Activated naive CD4-positive, alpha-beta T cell treated with anti-CD3 and anti-CD28 coated beads, Interleukin-2, amount 10 ng/mL, durations not matched to agents 7 days and 5 days (primary cell): ENCODE measurements around the gene CDH15.
A peak's percentile ranks its signal among the peaks of the same experiment; 100 is the strongest.

Source experiments
- CTCF ChIA-PET: fragments of 350-600 bp; sonication (Branson Sonifier 250); formaldehyde crosslinking; loops from one replicate; lab custom pipeline; 2021; ENCODE audit warnings: antibody characterized with exemption; lab: Charles Lee
- DNase-seq: peaks from one replicate; pipeline ENCODE4 v3.0.0-alpha.2; 2020
- H3K27ac Mint-ChIP-seq: one replicate; pipeline ENCODE4 v1.8.0; 2021; ENCODE audit warnings: mild to moderate bottlenecking, moderate library complexity, mixed read lengths
- H3K27me3 Mint-ChIP-seq: one replicate; pipeline ENCODE4 v1.8.0; 2021; ENCODE audit warnings: mild to moderate bottlenecking, mixed read lengths
- H3K36me3 Mint-ChIP-seq: one replicate; pipeline ENCODE4 v1.8.0; 2021; ENCODE audit warnings: mixed read lengths
- H3K4me1 Mint-ChIP-seq: one replicate; pipeline ENCODE4 v1.8.0; 2021; ENCODE audit warnings: mixed read lengths
- H3K4me3 Mint-ChIP-seq: one replicate; pipeline ENCODE4 v1.8.0; 2021; ENCODE audit warnings: mild to moderate bottlenecking, moderate library complexity, mixed read lengths
- H3K9me3 Mint-ChIP-seq: one replicate; pipeline ENCODE4 v1.8.0; 2021; ENCODE audit warnings: mixed read lengths

CDH15 gene

DNA sequence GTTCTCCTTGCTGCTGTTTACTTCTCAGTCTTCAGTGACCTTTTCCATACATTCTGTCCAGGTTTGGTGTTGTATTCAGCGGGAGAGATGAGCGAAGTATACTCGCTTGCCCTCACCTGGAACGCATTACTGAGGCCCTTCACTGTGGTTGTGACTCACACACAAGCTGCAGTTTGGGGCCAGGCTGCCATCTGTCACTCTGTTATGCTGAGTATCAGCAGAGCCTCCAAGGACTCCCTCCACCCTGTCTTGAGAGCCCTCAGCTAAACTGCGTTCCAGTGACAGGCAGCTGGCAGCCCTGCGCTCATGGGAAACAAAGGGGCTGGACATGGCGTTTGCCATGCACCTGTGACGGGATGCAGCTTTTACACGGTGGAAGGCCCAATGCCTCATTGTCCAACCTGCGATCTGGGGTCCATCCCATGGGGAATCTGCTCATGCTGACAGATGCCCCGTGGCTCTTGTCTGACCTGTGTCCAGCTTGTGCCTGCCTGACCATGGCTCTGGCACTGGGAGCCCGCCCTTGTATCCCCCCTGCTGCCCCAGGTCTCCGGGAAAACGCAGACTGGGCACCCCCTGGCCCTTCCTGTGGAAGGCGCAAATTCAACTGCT lies 39.5 kb downstream of the CDH15 start:
- no peak for DNase-seq
- Mint-ChIP-seq H3K4me1 (peaks cover 6% of the 10 kb centered on the region), H3K9me3 (no peaks in the 10 kb centered on the region), H3K27me3 (peaks cover 3% of the 10 kb centered on the region), H3K36me3 (no peaks in the 10 kb centered on the region), H3K27ac (no peak overlapping the region), H3K4me3 (no peak overlapping the region)
- CTCF ChIA-PET = no interaction called here

- Mint-ChIP-seq H3K27me3 (peaks cover 3% of the 10 kb centered on the region), H3K4me1 (peaks cover 27% of the 10 kb centered on the region), H3K36me3 (peaks cover 4% of the 10 kb centered on the region), H3K27ac (peak overlapping the region; percentile 81), H3K4me3 (peak overlapping the region; percentile 90), H3K9me3 (no peaks in the 10 kb centered on the region)
- CTCF ChIA-PET = interaction anchor here (0.8 to 1.5 kb wide), 4 partner anchors 272 to 406 kb away, joined by 3 to 5 read pairs (median 4); no protein-coding TSS in a partner anchor
- peak; percentile 91 for DNase-seq
Observed at GRCh38 chr16:89216315-89217137, 45.0 kb downstream of the CDH15 start.

GRCh38 chr16:89217138-89217387 lies 45.5 kb downstream of the CDH15 start:
- no peak for DNase-seq
- Mint-ChIP-seq H3K4me1 (peaks cover 27% of the 10 kb centered on the region), H3K4me3 (peak overlapping the region; percentile 90), H3K27ac (peak overlapping the region; percentile 81), H3K9me3 (no peaks in the 10 kb centered on the region), H3K36me3 (peaks cover 8% of the 10 kb centered on the region), H3K27me3 (peaks cover 3% of the 10 kb centered on the region)
- CTCF ChIA-PET = interaction anchor here (1.2 kb wide), 1 partner anchor 479 kb away, joined by 3 read pairs; no protein-coding TSS in a partner anchor

- Mint-ChIP-seq H3K4me1 (peaks cover 27% of the 10 kb centered on the region), H3K27ac (peak within 1 kb of the TSS; percentile 81), H3K9me3 (no peaks in the 10 kb centered on the region), H3K27me3 (peaks cover 3% of the 10 kb centered on the region), H3K4me3 (peak within 1 kb of the TSS; percentile 90), H3K36me3 (peaks cover 12% of the 10 kb centered on the region)
- DNase-seq = peak; percentile 89
- CTCF ChIA-PET = interaction anchor here (0.6 to 2.0 kb wide), 8 partner anchors 22 to 519 kb away, joined by 3 to 5 read pairs (median 3); partner anchors contain the start of gene SPG7
Observed at GRCh38 chr16:89217388-89218191, 46.0 kb downstream of the CDH15 start, which contains the start of gene ZNF778. Gene ZNF778 (plus strand): TSS chr16:89217703. CDS start chr16:89221128, 3,425 bp downstream.

- peaks cover 3% of the 10 kb centered on the region for H3K27me3 Mint-ChIP-seq
- H3K4me1 Mint-ChIP-seq = peaks cover 27% of the 10 kb centered on the region
- DNase-seq = no peak
- CTCF ChIA-PET = interaction anchor here (2.0 kb wide), 1 partner anchor 21 kb away, joined by 5 read pairs; no protein-coding TSS in a partner anchor
- peak overlapping the region; percentile 37 for H3K4me3 Mint-ChIP-seq
- H3K27ac Mint-ChIP-seq = peak overlapping the region; percentile 24
- peaks cover 22% of the 10 kb centered on the region for H3K36me3 Mint-ChIP-seq
- no peaks in the 10 kb centered on the region for H3K9me3 Mint-ChIP-seq
Observed at GRCh38 chr16:89219365-89219764, 47.8 kb downstream of the CDH15 start.

- H3K36me3 Mint-ChIP-seq = peaks cover 39% of the 10 kb centered on the region
Observed at GRCh38 chr16:89221604-89222003, 50.1 kb downstream of the CDH15 start.

DNA sequence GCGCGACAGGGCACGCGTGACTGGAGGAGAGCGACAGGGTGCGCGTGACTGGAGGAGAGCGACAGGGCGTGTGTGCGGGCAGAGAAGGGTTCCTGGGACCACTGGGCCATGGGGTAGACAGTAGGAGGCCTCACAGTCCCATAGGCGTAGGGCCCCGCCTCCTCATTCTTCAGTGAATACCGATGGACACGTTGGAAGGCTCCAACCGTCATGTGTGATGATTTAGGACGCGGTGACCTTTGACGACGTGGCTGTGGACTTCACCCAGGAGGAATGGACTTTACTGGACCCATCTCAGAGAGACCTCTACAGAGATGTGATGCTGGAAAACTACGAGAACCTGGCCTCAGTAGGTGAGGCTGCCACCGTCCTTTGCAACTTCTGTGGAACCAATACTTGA lies 51.4 kb downstream of the CDH15 start:
- peaks cover 13% of the 10 kb centered on the region for H3K4me1 Mint-ChIP-seq
- H3K4me3 Mint-ChIP-seq = no peak overlapping the region
- no peak for DNase-seq
- CTCF ChIA-PET = no interaction called here
- no peaks in the 10 kb centered on the region for H3K27me3 Mint-ChIP-seq
- peaks cover 52% of the 10 kb centered on the region for H3K36me3 Mint-ChIP-seq
- no peak overlapping the region for H3K27ac Mint-ChIP-seq
- H3K9me3 Mint-ChIP-seq = peaks cover 21% of the 10 kb centered on the region

More at GRCh38 chr16:89221604-89222003, 50.1 kb downstream of the CDH15 start:
- no peak overlapping the region for H3K27ac Mint-ChIP-seq
- no peak for DNase-seq
- CTCF ChIA-PET = no interaction called here
- no peaks in the 10 kb centered on the region for H3K27me3 Mint-ChIP-seq
- H3K9me3 Mint-ChIP-seq = peaks cover 9% of the 10 kb centered on the region
- H3K4me1 Mint-ChIP-seq = peaks cover 17% of the 10 kb centered on the region
- H3K4me3 Mint-ChIP-seq = no peak overlapping the region

- Mint-ChIP-seq H3K27me3 (no peaks in the 10 kb centered on the region), H3K4me1 (peaks cover 3% of the 10 kb centered on the region), H3K27ac (no peak overlapping the region), H3K36me3 (peaks cover 66% of the 10 kb centered on the region), H3K9me3 (peaks cover 36% of the 10 kb centered on the region), H3K4me3 (no peak overlapping the region)
- DNase-seq = no peak
- CTCF ChIA-PET = no interaction called here
Observed at GRCh38 chr16:89224665-89225064, 53.1 kb downstream of the CDH15 start.

DNA sequence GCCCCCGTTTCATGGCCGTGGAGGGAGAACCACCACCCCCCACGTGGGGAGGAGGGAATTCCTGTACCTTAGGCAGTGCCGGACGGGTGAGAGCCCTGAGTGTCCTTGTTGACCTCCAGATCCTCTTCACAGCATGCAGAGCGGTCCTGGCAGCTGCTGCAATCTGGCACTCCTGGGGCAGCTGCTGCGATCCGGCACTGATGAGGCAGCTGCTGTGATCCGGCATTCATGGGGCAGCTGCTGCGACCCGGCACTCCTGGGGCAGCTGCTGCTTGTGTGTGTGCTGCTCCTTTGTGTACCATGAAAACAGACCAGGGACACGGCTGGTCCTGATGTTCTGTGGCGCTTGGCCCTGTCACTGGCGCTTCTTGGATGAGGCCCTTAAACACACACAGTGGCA lies 58.7 kb downstream of the CDH15 start:
- peaks cover 79% of the 10 kb centered on the region for H3K36me3 Mint-ChIP-seq
- no peak overlapping the region for H3K4me3 Mint-ChIP-seq
- DNase-seq = no peak
- peaks cover 54% of the 10 kb centered on the region for H3K9me3 Mint-ChIP-seq
- CTCF ChIA-PET = no interaction called here
- peaks cover 3% of the 10 kb centered on the region for H3K4me1 Mint-ChIP-seq
- no peak overlapping the region for H3K27ac Mint-ChIP-seq
- no peaks in the 10 kb centered on the region for H3K27me3 Mint-ChIP-seq

DNA sequence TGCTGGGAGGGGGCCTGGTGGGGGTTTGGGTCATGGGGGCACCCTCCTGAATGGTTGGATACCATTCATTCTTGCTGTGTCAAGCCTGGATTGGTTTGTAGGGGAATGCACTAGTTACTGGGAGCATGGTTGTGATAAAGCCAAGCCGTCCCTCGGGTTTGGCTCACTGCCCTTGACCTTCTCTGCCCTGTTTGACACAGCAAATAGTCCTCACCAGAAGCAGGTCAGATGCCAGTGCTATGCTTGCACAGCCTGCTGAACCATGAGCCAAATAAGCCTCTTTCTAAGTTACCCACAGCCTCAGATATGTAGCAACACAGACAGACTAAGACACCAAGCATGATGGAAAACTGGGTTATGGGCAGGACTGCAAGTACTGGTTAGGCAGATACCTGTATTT lies 60.6 kb downstream of the CDH15 start:
- H3K27me3 Mint-ChIP-seq = no peaks in the 10 kb centered on the region
- H3K4me1 Mint-ChIP-seq = peaks cover 3% of the 10 kb centered on the region
- H3K9me3 Mint-ChIP-seq = peaks cover 42% of the 10 kb centered on the region
- H3K4me3 Mint-ChIP-seq = no peak overlapping the region
- no peak overlapping the region for H3K27ac Mint-ChIP-seq
- no peak for DNase-seq
- H3K36me3 Mint-ChIP-seq = peaks cover 65% of the 10 kb centered on the region
- CTCF ChIA-PET = no interaction called here

DNA sequence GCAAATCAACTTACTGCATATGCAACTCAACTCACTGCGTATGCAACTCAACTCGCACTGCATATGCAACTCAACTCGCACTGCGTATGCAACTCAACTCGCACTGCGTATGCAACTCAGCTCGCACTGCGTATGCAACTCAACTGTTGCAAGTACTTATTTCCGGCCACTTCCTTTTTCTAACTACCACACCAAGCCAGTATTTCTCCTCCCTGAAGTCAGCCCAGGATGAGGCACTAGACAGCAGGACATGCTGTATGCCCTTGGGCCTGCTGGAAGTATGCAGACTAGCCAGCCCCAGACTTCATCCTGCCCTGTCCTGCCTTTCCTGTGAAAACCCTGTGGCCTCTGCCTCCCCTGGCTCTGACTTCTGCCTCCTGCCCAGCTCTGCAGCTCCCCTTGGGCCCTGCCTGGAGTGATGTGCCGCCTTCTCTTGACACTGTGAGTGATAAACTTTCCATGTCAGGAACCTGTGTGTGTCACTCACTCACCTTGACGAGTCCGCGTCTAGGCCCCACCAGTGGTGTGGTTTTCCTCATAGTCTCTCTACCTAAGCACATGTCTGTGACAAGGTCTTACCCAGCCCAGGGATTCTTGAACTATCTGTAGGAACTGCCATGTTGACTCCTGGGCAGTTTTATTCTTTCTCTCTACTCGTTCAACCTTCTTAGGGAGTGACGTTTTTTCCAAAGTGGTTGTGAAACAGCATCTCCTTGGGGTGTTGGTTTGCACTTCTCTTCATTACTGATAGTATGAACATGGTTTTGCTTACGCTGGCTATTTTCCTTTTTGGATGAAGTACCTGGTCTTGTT lies 62.3 kb downstream of the CDH15 start:
- DNase-seq = no peak
- Mint-ChIP-seq H3K27ac (no peak overlapping the region), H3K36me3 (peaks cover 48% of the 10 kb centered on the region), H3K27me3 (no peaks in the 10 kb centered on the region), H3K4me1 (peaks cover 3% of the 10 kb centered on the region), H3K9me3 (peaks cover 26% of the 10 kb centered on the region), H3K4me3 (no peak overlapping the region)
- CTCF ChIA-PET = no interaction called here

GRCh38 chr16:89237733-89238132 lies 66.2 kb downstream of the CDH15 start:
- H3K4me3 Mint-ChIP-seq = no peak overlapping the region
- H3K36me3 Mint-ChIP-seq = peaks cover 17% of the 10 kb centered on the region
- CTCF ChIA-PET = no interaction called here
- H3K27me3 Mint-ChIP-seq = no peaks in the 10 kb centered on the region
- H3K9me3 Mint-ChIP-seq = peaks cover 11% of the 10 kb centered on the region
- peaks cover 16% of the 10 kb centered on the region for H3K4me1 Mint-ChIP-seq
- no peak overlapping the region for H3K27ac Mint-ChIP-seq
- DNase-seq = no peak

DNA sequence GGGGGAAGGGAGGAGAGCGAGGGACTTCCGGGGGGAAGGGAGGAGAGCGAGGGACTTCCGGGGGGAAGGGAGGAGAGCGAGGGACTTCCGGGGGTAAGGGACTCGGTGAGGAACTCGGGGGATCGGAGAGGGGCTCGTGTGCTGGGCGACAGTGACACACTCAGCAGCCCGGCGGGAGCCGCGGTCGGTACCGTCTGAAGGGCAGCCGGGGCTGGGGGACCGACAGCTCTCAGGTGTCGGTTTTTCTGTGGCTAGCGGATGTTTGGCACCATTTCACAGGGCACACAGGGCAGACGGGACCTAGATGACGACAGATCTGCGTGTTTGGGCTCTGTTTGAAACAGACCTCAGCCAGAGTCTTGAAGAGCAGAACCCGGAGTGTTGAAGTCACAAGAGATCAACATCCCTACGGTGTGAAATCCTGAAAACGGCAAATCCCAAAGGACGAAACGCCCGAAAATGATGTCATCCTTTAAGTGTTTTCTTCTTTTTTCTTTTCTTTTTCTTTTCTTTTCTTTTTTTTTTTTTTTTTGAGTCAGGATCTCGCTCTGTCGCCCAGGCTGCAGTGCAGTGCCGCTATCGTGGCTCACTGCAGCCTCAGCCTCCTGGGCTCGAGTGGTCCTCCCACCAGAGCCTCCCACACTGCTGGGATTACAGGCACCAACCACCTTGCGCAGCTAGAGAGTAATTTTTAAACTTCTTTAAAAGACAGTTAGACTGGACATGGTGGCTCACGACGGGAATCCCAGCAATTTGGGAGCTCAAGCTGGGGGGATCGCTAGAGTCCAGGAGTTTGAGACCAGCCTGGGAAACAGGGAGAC lies 69.8 kb downstream of the CDH15 start:
- CTCF ChIA-PET = interaction anchor here (1.0 to 1.7 kb wide), 5 partner anchors 18 to 148 kb away, joined by 3 to 6 read pairs (median 4); partner anchors contain the start of gene ACSF3
- DNase-seq = peak; percentile 85
- H3K9me3 Mint-ChIP-seq = peaks cover 2% of the 10 kb centered on the region
- peak overlapping the region; percentile 100 for H3K27ac Mint-ChIP-seq
- peak overlapping the region; percentile 99 for H3K4me3 Mint-ChIP-seq
- H3K27me3 Mint-ChIP-seq = no peaks in the 10 kb centered on the region
- H3K4me1 Mint-ChIP-seq = peaks cover 23% of the 10 kb centered on the region
- H3K36me3 Mint-ChIP-seq = peaks cover 1% of the 10 kb centered on the region
